CD14-positive monocyte (primary cell): ENCODE measurements around the gene DNAH9. TPM values are rescaled to one million over a fixed set of nuclear protein-coding genes. Genes with fewer than 3 reads are reported as not detected.

Experiments
- DNase-seq, 3 donors: peaks; one replicate each; pipeline ENCODE4 v3.0.0-alpha.2; 2011 to 2022
- H2AFZ ChIP-seq: 2 replicates; pipeline ENCODE4 v1.6.0; 2012; ENCODE audit warnings: mild to moderate bottlenecking, low read depth, low read length, inconsistent platforms; ENCODE audit not compliant: insufficient read depth, poor library complexity, severe bottlenecking
- H3K27ac ChIP-seq, 2 donors: 1 replicate in 1 of 2; 2 replicates in 1 of 2; pipeline ENCODE4 v1.5.1; 2012 to 2013; ENCODE audit warnings: low read length in 2 of 2, control low read depth in 1 of 2, inconsistent platforms in 1 of 2, low read depth in 1 of 2, mild to moderate bottlenecking in 1 of 2
- H3K27me3 ChIP-seq, 2 donors: one replicate each; pipeline versions ENCODE4 v1.6.0 to v1.6.1; 2011 to 2013; ENCODE audit warnings: low read length in 2 of 2; ENCODE audit not compliant: control insufficient read depth in 2 of 2, insufficient read depth in 2 of 2
- H3K36me3 ChIP-seq, 2 donors: replicated peaks in 1 of 2; 1 replicate in 1 of 2; 2 replicates in 1 of 2; pipeline versions ENCODE4 v1.5.1 to v1.6.1; 2012 to 2013; ENCODE audit warnings: low read length in 2 of 2, control low read depth in 1 of 2, inconsistent platforms in 1 of 2, mild to moderate bottlenecking in 1 of 2; ENCODE audit not compliant: insufficient read depth in 2 of 2, control insufficient read depth in 1 of 2
- H3K4me1 ChIP-seq, 2 donors: 1 replicate in 1 of 2; 2 replicates in 1 of 2; pipeline versions ENCODE4 v1.5.1 to v1.6.1; 2012 to 2013; ENCODE audit warnings: low read length in 2 of 2, control low read depth in 1 of 2, inconsistent platforms in 1 of 2, mild to moderate bottlenecking in 1 of 2, moderate library complexity in 1 of 2; ENCODE audit not compliant: insufficient read depth in 2 of 2, control insufficient read depth in 1 of 2
- H3K4me2 ChIP-seq: replicated peaks from 2 replicates; pipeline ENCODE3; 2012; ENCODE audit warnings: low read length, moderate library complexity, mild to moderate bottlenecking; ENCODE audit not compliant: poor library complexity, severe bottlenecking; ENCODE audit errors: extremely low read depth
- H3K4me3 ChIP-seq, 3 experiments: fragments of 200-600 bp in 1 of 3; sonication (generic) in 1 of 3; replicated peaks in 1 of 3; 1 replicate in 2 of 3; 2 replicates in 1 of 3; pipeline ENCODE4 v1.5.1; 2011 to 2013; ENCODE audit warnings: low read length in 3 of 3, mild to moderate bottlenecking in 3 of 3, control low read depth in 2 of 3, low read depth in 2 of 3, inconsistent platforms in 1 of 3, moderate library complexity in 1 of 3
- H3K79me2 ChIP-seq: 2 replicates; pipeline ENCODE4 v1.6.0; 2012; ENCODE audit warnings: mild to moderate bottlenecking, control low read depth, inconsistent platforms, low read length, moderate library complexity; ENCODE audit not compliant: insufficient read depth
- H3K9ac ChIP-seq: 2 replicates; pipeline ENCODE4 v1.6.0; 2017; ENCODE audit warnings: low read length, mild to moderate bottlenecking; ENCODE audit not compliant: insufficient read depth, poor library complexity, severe bottlenecking
- H3K9me3 ChIP-seq, 2 donors: replicated peaks in 1 of 2; 1 replicate in 1 of 2; 2 replicates in 1 of 2; pipeline versions ENCODE4 v1.5.1 to v1.6.1; 2012 to 2013; ENCODE audit warnings: low read length in 2 of 2, control low read depth in 1 of 2; ENCODE audit not compliant: control insufficient read depth in 1 of 2, insufficient read depth in 1 of 2
- H4K20me1 ChIP-seq: 2 replicates; pipeline ENCODE4 v1.6.0; 2012; ENCODE audit warnings: mild to moderate bottlenecking, low read length, control low read depth, moderate library complexity; ENCODE audit not compliant: insufficient read depth
- H3K27ac Mint-ChIP-seq, 7 donors: one replicate each; pipeline ENCODE4 v1.8.0; 2020; ENCODE audit warnings: mild to moderate bottlenecking in 7 of 7, mixed read lengths in 7 of 7, moderate library complexity in 6 of 7, inconsistent platforms in 2 of 7
- H3K27me3 Mint-ChIP-seq, 3 donors: one replicate each; pipeline ENCODE4 v1.8.0; 2021 to 2022; ENCODE audit warnings: low read depth in 3 of 3, mild to moderate bottlenecking in 3 of 3, mixed read lengths in 3 of 3, moderate library complexity in 3 of 3, inconsistent platforms in 1 of 3
- H3K36me3 Mint-ChIP-seq, 2 donors: one replicate each; pipeline ENCODE4 v1.8.0; 2020; ENCODE audit warnings: mixed read lengths in 2 of 2, inconsistent platforms in 1 of 2, mild to moderate bottlenecking in 1 of 2
- H3K4me1 Mint-ChIP-seq: one replicate; pipeline ENCODE4 v1.8.0; 2020; ENCODE audit warnings: mild to moderate bottlenecking, mixed read lengths
- H3K4me3 Mint-ChIP-seq, 2 donors: one replicate each; pipeline ENCODE4 v1.8.0; 2020; ENCODE audit warnings: mild to moderate bottlenecking in 2 of 2, mixed read lengths in 2 of 2, moderate library complexity in 1 of 2
- H3K9me3 Mint-ChIP-seq, 7 donors: one replicate each; pipeline ENCODE4 v1.8.0; 2020 to 2022; ENCODE audit warnings: mixed read lengths in 7 of 7, mild to moderate bottlenecking in 6 of 7, moderate library complexity in 6 of 7, inconsistent platforms in 2 of 7
- CTCF ChIP-seq: fragments of 200-600 bp; IDR thresholded peaks from one replicate; pipeline ENCODE4 v1.8.0; 2022; ENCODE audit warnings: antibody characterized with exemption, mild to moderate bottlenecking
- WGBS: methylation state at CpG from one replicate; pipeline ENCODE4 v1.1.5; 2013; ENCODE audit warnings: missing lambda C conversion rate; ENCODE audit not compliant: insufficient coverage; 5-methylcytosine and 5-hydroxymethylcytosine counted together
- intact Hi-C, 2 donors: fragments of 100-400 bp; cut with micrococcal nuclease; formaldehyde crosslinking; loops; one replicate each; pipeline versions ENCODE4 v1.15.0 to v1.15.1; 2023
- polyA minus RNA-seq: library from RNA; depleted of rRNA, polyadenylated mRNA; stranded (reverse); fragments of >200 nt; gene quantifications from 2 replicates; pipeline ENCODE4 v1.2.3, GENCODE V29; 2012
- polyA plus RNA-seq, 3 donors: library from polyadenylated mRNA; depleted of rRNA in 1 of 3; unstranded in 2 of 3; stranded (reverse) in 1 of 3; fragments of 300-500 nt in 2 of 3; fragments of >200 nt in 1 of 3; fragmentation: Illumina TruSeq in 2 of 3; gene quantifications; 1 replicate in 2 of 3; 2 replicates in 1 of 3; pipeline ENCODE4 v1.2.3, GENCODE V29; 2012 to 2021
- total RNA-seq, 12 experiments: library from RNA in 1 of 12; stranded (reverse) in 1 of 12; fragments of 120-200 nt in 1 of 12; gene quantifications; one replicate each; pipeline ENCODE4 v1.2.4 and lab custom pipeline; 2013 to 2026; ENCODE audit warnings: mixed read lengths in 6 of 12, inconsistent platforms in 1 of 12

DNAH9 gene, protein sequence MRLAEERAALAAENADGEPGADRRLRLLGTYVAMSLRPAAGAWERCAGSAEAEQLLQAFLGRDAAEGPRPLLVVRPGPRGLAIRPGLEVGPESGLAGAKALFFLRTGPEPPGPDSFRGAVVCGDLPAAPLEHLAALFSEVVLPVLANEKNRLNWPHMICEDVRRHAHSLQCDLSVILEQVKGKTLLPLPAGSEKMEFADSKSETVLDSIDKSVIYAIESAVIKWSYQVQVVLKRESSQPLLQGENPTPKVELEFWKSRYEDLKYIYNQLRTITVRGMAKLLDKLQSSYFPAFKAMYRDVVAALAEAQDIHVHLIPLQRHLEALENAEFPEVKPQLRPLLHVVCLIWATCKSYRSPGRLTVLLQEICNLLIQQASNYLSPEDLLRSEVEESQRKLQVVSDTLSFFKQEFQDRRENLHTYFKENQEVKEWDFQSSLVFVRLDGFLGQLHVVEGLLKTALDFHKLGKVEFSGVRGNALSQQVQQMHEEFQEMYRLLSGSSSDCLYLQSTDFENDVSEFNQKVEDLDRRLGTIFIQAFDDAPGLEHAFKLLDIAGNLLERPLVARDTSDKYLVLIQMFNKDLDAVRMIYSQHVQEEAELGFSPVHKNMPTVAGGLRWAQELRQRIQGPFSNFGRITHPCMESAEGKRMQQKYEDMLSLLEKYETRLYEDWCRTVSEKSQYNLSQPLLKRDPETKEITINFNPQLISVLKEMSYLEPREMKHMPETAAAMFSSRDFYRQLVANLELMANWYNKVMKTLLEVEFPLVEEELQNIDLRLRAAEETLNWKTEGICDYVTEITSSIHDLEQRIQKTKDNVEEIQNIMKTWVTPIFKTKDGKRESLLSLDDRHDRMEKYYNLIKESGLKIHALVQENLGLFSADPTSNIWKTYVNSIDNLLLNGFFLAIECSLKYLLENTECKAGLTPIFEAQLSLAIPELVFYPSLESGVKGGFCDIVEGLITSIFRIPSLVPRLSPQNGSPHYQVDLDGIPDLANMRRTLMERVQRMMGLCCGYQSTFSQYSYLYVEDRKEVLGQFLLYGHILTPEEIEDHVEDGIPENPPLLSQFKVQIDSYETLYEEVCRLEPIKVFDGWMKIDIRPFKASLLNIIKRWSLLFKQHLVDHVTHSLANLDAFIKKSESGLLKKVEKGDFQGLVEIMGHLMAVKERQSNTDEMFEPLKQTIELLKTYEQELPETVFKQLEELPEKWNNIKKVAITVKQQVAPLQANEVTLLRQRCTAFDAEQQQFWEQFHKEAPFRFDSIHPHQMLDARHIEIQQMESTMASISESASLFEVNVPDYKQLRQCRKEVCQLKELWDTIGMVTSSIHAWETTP (N-terminal part only)
- not detected for total RNA-seq (2013)
- polyA plus RNA-seq (not detected), polyA minus RNA-seq (not detected in 2 replicates), total RNA-seq (lab: John Stamatoyannopoulos, UW) (0 to 4.8 (median 0.12) reads per million in 11 experiments)

- H3K27ac ChIP-seq = no peak within 1 kb of the TSS
These were observed at the start of gene DNAH9 for GRCh38 chr17:11598274-11599221. TSS of gene DNAH9 (plus strand) at chr17:11598470. CDS start at chr17:11598499, 29 bp downstream.

More at GRCh38 chr17:11598274-11599221, at the start of gene DNAH9:
- Histone ChIP-seq H3K36me3 (no peaks in the 10 kb centered on the region), H4K20me1 (no peaks in the 10 kb centered on the region), H3K27me3 (peaks cover 19 to 26% of the 10 kb centered on the region in 2 donors), H2AFZ (no peak within 1 kb of the TSS), H3K9ac (no peak within 1 kb of the TSS), H3K79me2 (no peaks in the 10 kb centered on the region), H3K4me1 (no peaks in the 10 kb centered on the region), H3K4me2 (no peak within 1 kb of the TSS), H3K4me3 (no peak within 1 kb of the TSS), H3K9me3 (peaks cover 3 to 16% of the 10 kb centered on the region in 2 donors)
- Mint-ChIP-seq H3K4me3 (peak within 1 kb of the TSS; percentile 32 to 77), H3K4me1 (no peaks in the 10 kb centered on the region), H3K27me3 (peaks cover 23 to 31% (median 24%) of the 10 kb centered on the region in 3 donors), H3K36me3 (no peaks in the 10 kb centered on the region), H3K9me3 (peaks cover 6 to 22% (median 18%) of the 10 kb centered on the region in 7 donors), H3K27ac (no peak within 1 kb of the TSS)
- no peak for DNase-seq
- no peak for TF ChIP-seq CTCF
- WGBS = 3% methylated on average over 66 of the region's 84 CpGs
- intact Hi-C loops = no loop called here
